ENCODE measurements around the gene ENOX1. TPM values are rescaled to one million over a fixed set of nuclear protein-coding genes. Genes with fewer than 3 reads are reported as not detected.

Gene ENOX1
- total RNA-seq, 1 donor from 2014 or later = 1.1 TPM

GRCh38 chr13:43273362-43273761 lies 513.4 kb downstream of the ENOX1 start:
- no peak overlapping the region for H3K9ac ChIP-seq
- H4K20me1 ChIP-seq (ENCODE audit: low read depth) = no peaks in the 10 kb centered on the region
- no peak for DNase-seq (ENCODE audit: low spot score)
- H3K4me1 Mint-ChIP-seq = peaks cover 56% of the 10 kb centered on the region
- no peaks in the 10 kb centered on the region for H3F3A ChIP-seq (ENCODE audit: low read depth)
- H3K27ac ChIP-seq = no peak overlapping the region
- no peak overlapping the region for H3K4me3 Mint-ChIP-seq
- no peaks in the 10 kb centered on the region for H3K36me3 Mint-ChIP-seq
- no peak overlapping the region for H3K4me3 ChIP-seq
- no peaks in the 10 kb centered on the region for H3K79me2 ChIP-seq (ENCODE audit: low read depth)
- no peaks in the 10 kb centered on the region for H3K36me3 ChIP-seq
- peaks cover 5% of the 10 kb centered on the region for H3K27me3 Mint-ChIP-seq (ENCODE audit: insufficient read depth, low read depth)
- H3K4me2 ChIP-seq = no peak overlapping the region
- no peak overlapping the region for H3K27ac Mint-ChIP-seq
- TF ChIP-seq EZH2phosphoT487 (IDR thresholded peaks at IDR 0.05) (no peak), EZH2 (IDR thresholded peaks at IDR 0.05) (no peak), CTCF (IDR thresholded peaks at IDR 0.05) (no peak)
- H3K9me3 Mint-ChIP-seq = no peaks in the 10 kb centered on the region
- H3K27me3 ChIP-seq = no peaks in the 10 kb centered on the region
- no peaks in the 10 kb centered on the region for H3K9me3 ChIP-seq (ENCODE audit: low read depth)
- no peak overlapping the region for H2AFZ ChIP-seq (replicated peaks)
- H3K4me1 ChIP-seq = peaks cover 7% of the 10 kb centered on the region

- Histone ChIP-seq H4K20me1 (ENCODE audit: low read depth) (no peaks in the 10 kb centered on the region), H3K4me3 (no peak overlapping the region), H2AFZ (replicated peaks) (no peak overlapping the region), H3K27me3 (no peaks in the 10 kb centered on the region), H3K4me2 (no peak overlapping the region), H3K4me1 (peaks cover 9% of the 10 kb centered on the region), H3F3A (ENCODE audit: low read depth) (no peaks in the 10 kb centered on the region), H3K79me2 (ENCODE audit: low read depth) (no peaks in the 10 kb centered on the region), H3K27ac (no peak overlapping the region), H3K9me3 (ENCODE audit: low read depth) (no peaks in the 10 kb centered on the region), H3K36me3 (no peaks in the 10 kb centered on the region), H3K9ac (no peak overlapping the region)
- no peak for TF ChIP-seq EZH2 (IDR thresholded peaks at IDR 0.05)
- Mint-ChIP-seq H3K4me1 (peaks cover 55% of the 10 kb centered on the region), H3K9me3 (no peaks in the 10 kb centered on the region), H3K27me3 (ENCODE audit: insufficient read depth, low read depth) (peaks cover 5% of the 10 kb centered on the region), H3K4me3 (no peak overlapping the region), H3K36me3 (no peaks in the 10 kb centered on the region), H3K27ac (no peak overlapping the region)
- peak; percentile 16 for DNase-seq (ENCODE audit: low spot score)
Measured at GRCh38 chr13:43272851-43273250, 513.9 kb downstream of the ENOX1 start.

- H3K27ac Mint-ChIP-seq = no peak overlapping the region
- Histone ChIP-seq H3K4me2 (no peak overlapping the region), H2AFZ (replicated peaks) (no peak overlapping the region), H3K36me3 (no peaks in the 10 kb centered on the region), H3K4me3 (no peak overlapping the region), H3K9me3 (ENCODE audit: low read depth) (no peaks in the 10 kb centered on the region), H3K27ac (no peak overlapping the region), H3K4me1 (peaks cover 24% of the 10 kb centered on the region), H3K27me3 (no peaks in the 10 kb centered on the region), H3K9ac (no peak overlapping the region), H3K79me2 (ENCODE audit: low read depth) (no peaks in the 10 kb centered on the region), H3F3A (ENCODE audit: low read depth) (peaks cover 8% of the 10 kb centered on the region), H4K20me1 (ENCODE audit: low read depth) (no peaks in the 10 kb centered on the region)
- H3K4me3 Mint-ChIP-seq = no peak overlapping the region
- H3K9me3 Mint-ChIP-seq = no peaks in the 10 kb centered on the region
- TF ChIP-seq CTCF (IDR thresholded peaks at IDR 0.05) = no peak
- TF ChIP-seq EZH2phosphoT487 (IDR thresholded peaks at IDR 0.05) = no peak
- no peak for TF ChIP-seq EZH2 (IDR thresholded peaks at IDR 0.05)
- H3K36me3 Mint-ChIP-seq = no peaks in the 10 kb centered on the region
- peaks cover 2% of the 10 kb centered on the region for H3K27me3 Mint-ChIP-seq (ENCODE audit: insufficient read depth, low read depth)
- DNase-seq (ENCODE audit: low spot score) = no peak
- H3K4me1 Mint-ChIP-seq = peaks cover 54% of the 10 kb centered on the region
Measured at GRCh38 chr13:43271152-43271551, 515.6 kb downstream of the ENOX1 start.

- no peaks in the 10 kb centered on the region for H4K20me1 ChIP-seq (ENCODE audit: low read depth)
- Mint-ChIP-seq H3K4me1 (peaks cover 48% of the 10 kb centered on the region), H3K27me3 (ENCODE audit: insufficient read depth, low read depth) (no peaks in the 10 kb centered on the region), H3K36me3 (no peaks in the 10 kb centered on the region), H3K4me3 (no peak overlapping the region), H3K27ac (no peak overlapping the region), H3K9me3 (no peaks in the 10 kb centered on the region)
- no peak for DNase-seq (ENCODE audit: low spot score)
- H3K4me3 ChIP-seq = no peak overlapping the region
- H3K27ac ChIP-seq = no peak overlapping the region
- peaks cover 24% of the 10 kb centered on the region for H3K4me1 ChIP-seq
- peaks cover 8% of the 10 kb centered on the region for H3F3A ChIP-seq (ENCODE audit: low read depth)
- H3K79me2 ChIP-seq (ENCODE audit: low read depth) = no peaks in the 10 kb centered on the region
- H3K9ac ChIP-seq = no peak overlapping the region
- H3K27me3 ChIP-seq = no peaks in the 10 kb centered on the region
- no peaks in the 10 kb centered on the region for H3K36me3 ChIP-seq
- TF ChIP-seq EZH2 (IDR thresholded peaks at IDR 0.05) = no peak
- TF ChIP-seq EZH2phosphoT487 (IDR thresholded peaks at IDR 0.05) = no peak
- TF ChIP-seq CTCF (IDR thresholded peaks at IDR 0.05) = no peak
- H3K4me2 ChIP-seq = no peak overlapping the region
- no peak overlapping the region for H2AFZ ChIP-seq (replicated peaks)
- no peaks in the 10 kb centered on the region for H3K9me3 ChIP-seq (ENCODE audit: low read depth)
Measured at GRCh38 chr13:43270130-43270830, 516.5 kb downstream of the ENOX1 start.
